Epithelial cell of esophagus (primary cell): Measurements from ENCODE around the gene RBFOX2.

Experiments used
- DNase-seq: peaks from one replicate; pipeline ENCODE4 v3.0.0; 2010; ENCODE audit warnings: low read depth
- H3K4me3 ChIP-seq: 2 replicates; pipeline ENCODE4 v1.5.1; 2011; ENCODE audit warnings: mild to moderate bottlenecking, low read length, control low read depth
- CTCF ChIP-seq: IDR thresholded peaks from 2 replicates; pipeline ENCODE4 v1.5.1; 2011; ENCODE audit warnings: low read depth, mild to moderate bottlenecking, low read length, control low read depth, inconsistent platforms; ENCODE audit not compliant: insufficient read depth; ENCODE audit errors: missing control alignments

The RBFOX2 gene

GRCh38 chr22:36010090-36010489 is 18.5 kb downstream of the RBFOX2 start:
- H3K4me3 ChIP-seq = no peak overlapping the region
- DNase-seq = no peak
- TF ChIP-seq CTCF = no peak

GRCh38 chr22:36009085-36009484 is 19.5 kb downstream of the RBFOX2 start:
- no peak overlapping the region for H3K4me3 ChIP-seq
- no peak for DNase-seq
- no peak for TF ChIP-seq CTCF

- DNase-seq = no peak
- H3K4me3 ChIP-seq = no peak overlapping the region
- TF ChIP-seq CTCF = no peak
These were observed 20.1 kb downstream of the RBFOX2 start for GRCh38 chr22:36008565-36008964.

- no peak for TF ChIP-seq CTCF
- no peak for DNase-seq
- H3K4me3 ChIP-seq = no peak overlapping the region
These were observed 20.5 kb downstream of the RBFOX2 start for GRCh38 chr22:36008131-36008530.

- H3K4me3 ChIP-seq = no peak overlapping the region
- no peak for TF ChIP-seq CTCF
- no peak for DNase-seq
These were observed 24.5 kb downstream of the RBFOX2 start for GRCh38 chr22:36003972-36004674.

GRCh38 chr22:36002718-36003260 is 25.8 kb downstream of the RBFOX2 start:
- no peak for TF ChIP-seq CTCF
- no peak overlapping the region for H3K4me3 ChIP-seq
- no peak for DNase-seq

- H3K4me3 ChIP-seq = no peak overlapping the region
- no peak for TF ChIP-seq CTCF
- no peak for DNase-seq
These were observed 26.5 kb downstream of the RBFOX2 start for GRCh38 chr22:36002084-36002483.
